GM12801 (cell line): ENCODE data around the gene C19orf44.

Source experiments
- TF ChIP-seq, protein P1 (sequence below): IDR thresholded peaks from one replicate; pipeline ENCODE4 v1.5.1; 2011; ENCODE audit warnings: control low read depth; ENCODE audit not compliant: insufficient read length; ENCODE audit errors: extremely low read depth

C19orf44 gene

DNA sequence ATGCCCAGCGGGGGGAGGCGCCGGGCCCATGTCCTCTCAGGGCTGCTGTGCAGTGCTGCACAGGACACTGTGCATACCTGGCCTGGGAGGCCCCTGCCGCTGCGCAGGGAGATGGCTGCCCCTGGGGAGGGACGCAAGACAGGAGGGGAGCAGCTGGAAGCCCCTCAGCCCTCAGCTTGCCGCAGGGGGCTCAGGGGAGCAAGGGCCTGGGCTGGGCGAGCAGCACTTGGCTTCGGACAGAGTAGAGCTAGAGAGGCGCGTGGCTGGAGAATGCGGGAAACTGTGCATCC lies 35.1 kb downstream of the C19orf44 start:
- TF ChIP-seq, protein P1, sequence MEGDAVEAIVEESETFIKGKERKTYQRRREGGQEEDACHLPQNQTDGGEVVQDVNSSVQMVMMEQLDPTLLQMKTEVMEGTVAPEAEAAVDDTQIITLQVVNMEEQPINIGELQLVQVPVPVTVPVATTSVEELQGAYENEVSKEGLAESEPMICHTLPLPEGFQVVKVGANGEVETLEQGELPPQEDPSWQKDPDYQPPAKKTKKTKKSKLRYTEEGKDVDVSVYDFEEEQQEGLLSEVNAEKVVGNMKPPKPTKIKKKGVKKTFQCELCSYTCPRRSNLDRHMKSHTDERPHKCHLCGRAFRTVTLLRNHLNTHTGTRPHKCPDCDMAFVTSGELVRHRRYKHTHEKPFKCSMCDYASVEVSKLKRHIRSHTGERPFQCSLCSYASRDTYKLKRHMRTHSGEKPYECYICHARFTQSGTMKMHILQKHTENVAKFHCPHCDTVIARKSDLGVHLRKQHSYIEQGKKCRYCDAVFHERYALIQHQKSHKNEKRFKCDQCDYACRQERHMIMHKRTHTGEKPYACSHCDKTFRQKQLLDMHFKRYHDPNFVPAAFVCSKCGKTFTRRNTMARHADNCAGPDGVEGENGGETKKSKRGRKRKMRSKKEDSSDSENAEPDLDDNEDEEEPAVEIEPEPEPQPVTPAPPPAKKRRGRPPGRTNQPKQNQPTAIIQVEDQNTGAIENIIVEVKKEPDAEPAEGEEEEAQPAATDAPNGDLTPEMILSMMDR, result no peak

DNA sequence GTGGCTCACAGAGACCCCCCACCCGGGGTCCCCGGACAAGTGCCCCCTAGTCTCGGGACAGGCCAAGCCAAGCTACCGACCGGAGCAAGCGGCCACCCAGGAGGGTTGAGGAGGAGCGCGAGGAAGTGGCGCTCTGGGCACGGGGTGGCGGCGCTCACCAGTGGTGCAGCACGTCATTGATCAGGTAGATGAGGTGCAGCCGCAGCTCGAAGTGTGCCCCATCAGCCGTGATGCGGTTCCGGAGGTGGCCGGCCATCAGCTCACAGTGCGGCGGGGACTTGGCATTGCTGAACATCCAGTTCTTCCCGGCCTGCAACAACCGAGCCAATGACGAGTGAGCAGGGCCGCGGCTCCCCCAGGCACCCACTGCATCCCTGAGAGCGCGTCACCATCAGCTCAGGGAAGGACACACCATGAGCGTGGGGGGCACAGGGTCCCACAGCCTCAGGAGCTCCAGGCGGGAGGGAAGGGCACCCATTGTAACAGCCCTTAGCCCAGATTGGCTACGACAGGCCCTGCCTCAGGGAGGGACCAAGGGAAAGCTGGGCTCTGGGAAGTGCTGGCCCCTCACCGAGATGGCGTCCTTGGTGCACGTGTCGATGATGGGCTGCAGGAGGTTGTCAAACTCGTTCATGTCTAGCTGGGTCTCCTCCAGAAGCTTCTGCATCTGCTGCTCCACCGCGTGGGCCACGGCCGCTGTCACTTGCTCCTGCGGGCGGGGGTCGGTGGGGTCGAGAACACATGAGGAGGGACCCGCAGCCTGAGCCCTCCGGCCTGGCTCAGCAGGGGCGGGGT lies 36.4 kb downstream of the C19orf44 start:
- TF ChIP-seq, protein P1, result no peak

DNA sequence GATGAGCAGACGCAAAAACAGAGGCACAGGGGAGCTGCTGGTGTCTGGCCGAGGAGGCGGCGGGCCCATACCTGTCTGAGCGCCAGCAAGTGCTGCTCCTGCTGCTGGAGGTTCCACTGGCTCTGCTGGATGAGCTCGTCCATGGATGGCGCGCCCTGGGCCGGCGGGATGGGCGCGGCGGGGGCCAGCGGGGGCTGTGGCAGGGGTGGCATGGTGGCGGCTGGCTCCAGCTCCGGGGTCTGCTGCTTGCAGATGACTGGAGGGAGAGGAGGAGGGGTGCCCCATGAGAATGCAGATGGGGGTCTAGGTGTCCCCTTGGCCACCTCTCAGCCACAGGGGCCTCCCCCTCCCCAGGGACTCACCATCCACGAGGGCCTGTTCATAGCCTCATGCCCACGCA lies 39.2 kb downstream of the C19orf44 start:
- TF ChIP-seq, protein P1, result no peak

DNA sequence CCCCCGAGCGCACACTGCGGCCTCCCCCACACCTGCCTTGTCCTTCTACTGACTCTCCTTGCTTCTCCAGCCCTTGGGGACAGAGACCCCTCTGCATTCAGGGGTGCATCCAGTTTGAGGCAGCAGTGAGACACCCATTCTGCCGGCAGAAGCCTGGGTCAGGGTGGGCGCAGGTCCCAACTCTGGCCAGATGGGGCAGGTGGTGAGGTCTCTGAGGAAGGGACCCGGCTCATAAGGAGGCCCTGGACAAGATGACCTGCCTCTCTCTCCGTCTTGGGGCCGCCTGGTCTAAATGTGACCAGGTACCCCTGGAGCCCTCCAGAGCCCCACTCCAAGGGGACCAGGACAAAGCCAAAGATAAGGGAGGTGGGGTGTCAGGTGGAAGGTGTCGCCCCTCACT lies 39.9 kb downstream of the C19orf44 start:
- TF ChIP-seq, protein P1, result no peak

DNA sequence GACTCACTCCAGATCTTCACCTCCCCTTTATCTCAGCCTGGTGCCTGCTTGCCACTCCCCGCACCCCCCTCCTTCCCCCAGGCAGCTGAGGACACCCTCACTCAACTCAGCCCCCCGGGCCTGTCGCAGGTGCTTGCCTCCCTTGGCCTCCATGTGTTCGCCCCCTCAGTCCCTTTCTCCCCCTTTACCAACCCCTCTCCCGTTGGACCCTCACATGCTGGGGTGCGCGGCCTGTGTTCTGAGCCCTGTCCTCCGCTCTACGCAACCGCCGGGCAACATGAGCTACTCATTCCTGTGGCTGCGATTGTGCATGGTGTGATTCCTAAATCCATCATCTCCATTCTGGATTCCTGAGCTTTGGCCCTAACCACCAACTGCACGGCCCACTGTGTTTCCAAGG lies 40.9 kb downstream of the C19orf44 start:
- TF ChIP-seq, protein P1, result no peak

DNA sequence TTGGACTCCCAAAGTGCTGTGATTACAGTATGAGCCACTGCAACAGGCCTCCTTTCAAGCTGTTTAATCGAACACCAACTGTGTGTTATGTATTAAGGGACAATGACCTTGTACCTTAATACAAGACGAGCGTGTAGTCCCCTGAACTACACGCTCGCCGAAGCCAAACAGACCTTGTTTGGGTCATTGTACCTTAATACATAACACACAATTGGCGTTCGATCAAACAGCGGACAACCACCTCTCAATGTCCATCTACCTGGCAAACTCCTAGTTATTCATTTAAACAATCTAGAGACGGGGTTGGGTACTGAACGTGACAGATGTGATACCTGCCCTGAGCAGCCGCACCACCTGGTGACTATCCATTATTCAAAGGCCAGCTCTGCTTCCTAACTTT lies 44.8 kb downstream of the C19orf44 start:
- TF ChIP-seq, protein P1, result no peak

DNA sequence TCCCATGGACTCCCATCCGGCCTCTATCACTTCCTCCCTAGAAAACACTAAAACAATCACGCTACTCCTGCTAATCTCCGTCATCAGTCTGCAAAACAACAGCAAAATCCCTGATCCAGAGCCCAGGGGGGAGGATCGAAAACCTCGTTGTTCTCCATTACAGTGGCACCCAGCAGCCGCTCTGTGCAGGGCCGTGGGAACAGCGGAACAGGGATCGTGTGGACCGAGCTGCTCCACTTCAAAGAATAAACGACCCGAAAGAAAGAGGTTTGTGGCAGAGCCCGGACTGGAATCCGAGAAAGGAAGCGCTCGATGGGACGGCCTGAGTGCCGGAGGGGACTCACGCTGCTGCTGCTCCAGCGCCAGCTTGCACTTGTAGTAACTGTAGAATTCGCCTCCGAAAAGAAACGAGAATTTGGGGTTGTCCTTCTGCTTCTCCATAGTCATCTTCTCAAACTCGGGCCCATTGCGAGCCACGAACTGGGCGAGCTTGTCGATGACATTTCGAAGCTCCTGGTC lies 45.4 kb downstream of the C19orf44 start:
- TF ChIP-seq, protein P1, result no peak
